OCI-LY3 (cell line): ENCODE results near the gene HCLS1.

Source experiments
- EZH2phosphoT487 ChIP-seq: fragments of 200-600 bp; shearing (Covaris generic); IDR thresholded peaks from 2 replicates; pipeline ENCODE4 v1.6.1; 2018; ENCODE audit warnings: antibody characterized with exemption, mixed run types, low read depth
- TF ChIP-seq, protein P1 (sequence below): fragments of 200-600, 300-600 bp; sonication (generic); IDR thresholded peaks from 2 replicates; pipeline ENCODE4 v1.5.1; 2014; ENCODE audit warnings: antibody characterized with exemption, low read length, low read depth

DNA sequence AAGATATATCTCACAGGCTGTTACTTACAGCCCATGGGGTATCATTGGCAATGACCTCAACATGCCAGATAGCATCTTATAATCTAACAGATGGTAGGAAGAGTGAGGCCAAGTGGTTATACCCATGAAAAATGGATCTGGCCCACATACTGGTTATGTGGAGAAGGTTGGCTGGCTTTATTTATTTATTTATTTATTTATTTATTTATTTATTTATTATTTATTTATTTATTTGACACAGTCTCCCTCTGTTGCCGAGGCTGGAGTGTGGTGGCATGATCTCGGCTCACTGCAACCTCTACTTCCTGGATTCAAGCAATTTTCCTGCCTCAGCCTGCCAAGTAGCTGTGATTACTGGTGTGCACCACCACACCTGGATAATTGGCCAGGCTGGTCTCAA, 55.9 kb downstream of the HCLS1 start:
- TF ChIP-seq, protein P1, sequence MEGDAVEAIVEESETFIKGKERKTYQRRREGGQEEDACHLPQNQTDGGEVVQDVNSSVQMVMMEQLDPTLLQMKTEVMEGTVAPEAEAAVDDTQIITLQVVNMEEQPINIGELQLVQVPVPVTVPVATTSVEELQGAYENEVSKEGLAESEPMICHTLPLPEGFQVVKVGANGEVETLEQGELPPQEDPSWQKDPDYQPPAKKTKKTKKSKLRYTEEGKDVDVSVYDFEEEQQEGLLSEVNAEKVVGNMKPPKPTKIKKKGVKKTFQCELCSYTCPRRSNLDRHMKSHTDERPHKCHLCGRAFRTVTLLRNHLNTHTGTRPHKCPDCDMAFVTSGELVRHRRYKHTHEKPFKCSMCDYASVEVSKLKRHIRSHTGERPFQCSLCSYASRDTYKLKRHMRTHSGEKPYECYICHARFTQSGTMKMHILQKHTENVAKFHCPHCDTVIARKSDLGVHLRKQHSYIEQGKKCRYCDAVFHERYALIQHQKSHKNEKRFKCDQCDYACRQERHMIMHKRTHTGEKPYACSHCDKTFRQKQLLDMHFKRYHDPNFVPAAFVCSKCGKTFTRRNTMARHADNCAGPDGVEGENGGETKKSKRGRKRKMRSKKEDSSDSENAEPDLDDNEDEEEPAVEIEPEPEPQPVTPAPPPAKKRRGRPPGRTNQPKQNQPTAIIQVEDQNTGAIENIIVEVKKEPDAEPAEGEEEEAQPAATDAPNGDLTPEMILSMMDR, result no peak
- no peak for TF ChIP-seq EZH2phosphoT487
